Measurements from ENCODE around the gene PRUNE2. TPM values are rescaled to one million over a fixed set of nuclear protein-coding genes. Genes with fewer than 3 reads are reported as not detected.

Gene PRUNE2
- total and polyA plus RNA-seq, 9 of the 15 experiments (the other 6 are each of a cell fraction or from before 2014, with no cell fraction given) = 0.05 to 0.45 (median 0.18) TPM; not detected in 1

- intact Hi-C loops (cut with micrococcal nuclease) = no loop called here
- Histone ChIP-seq H3K79me2 (ENCODE audit: control insufficient read depth, insufficient read depth, low read length) (no peaks in the 10 kb centered on the region), H4K20me1 (replicated peaks; ENCODE audit: control insufficient read depth, insufficient read depth, low read length) (no peaks in the 10 kb centered on the region), H3K9me3 (replicated peaks; ENCODE audit: control insufficient read depth, insufficient read depth, low read depth, low read length) (no peaks in the 10 kb centered on the region), H3K36me3 (ENCODE audit: control insufficient read depth, insufficient read depth, low read length) (no peaks in the 10 kb centered on the region), H3K27ac (ENCODE audit: extremely low read depth, low read depth, low read length) (no peak overlapping the region), H3K9me1 (ENCODE audit: control insufficient read depth, insufficient read depth, low read length) (no peaks in the 10 kb centered on the region), H3K9ac (ENCODE audit: insufficient read depth in 1 of 2, low read depth in 2 of 2, low read length in 2 of 2) (no peak overlapping the region), H2AFZ (ENCODE audit: low read depth, low read length) (no peak overlapping the region), H3K4me3 (no peak overlapping the region), H3K4me1 (replicated peaks in 1 of 2; ENCODE audit: control insufficient read depth in 2 of 2, insufficient read depth in 2 of 2, low read length in 2 of 2) (no peaks in the 10 kb centered on the region; a peak in 1 of 5 replicates), H3K27me3 (ENCODE audit: control insufficient read depth in 2 of 2, insufficient read depth in 2 of 2, low read length in 2 of 2) (0 out of 5 replicates have a peak, but pooled peaks cover 0 to 7% of the 10 kb centered on the region in 2 experiments), H3K4me2 (ENCODE audit: insufficient read depth, low read length) (no peak overlapping the region)
- CTCF ChIA-PET (ENCODE audit: low intra/inter-chr PET ratio) = interaction anchor here (0.7 kb wide), 1 partner anchor 485 kb away, joined by 3 read pairs; no protein-coding TSS in a partner anchor
- POLR2A ChIA-PET = interaction anchor here (0.7 kb wide), 1 partner anchor 386 kb away, joined by 3 read pairs; no protein-coding TSS in a partner anchor
- DNase-seq (ENCODE audit: extremely low read depth in 1 of 4, low spot score in 3 of 4) = no peak
- 3% methylated on average over 6 of the region's 6 CpGs for WGBS (ENCODE audit: insufficient coverage, low coverage, missing lambda C conversion rate)
- no TSS peak for BruUV-seq (replicated peaks)
- no peak for ATAC-seq
- no peak for FAIRE-seq
- in situ Hi-C loops (cut with MboI) = no loop called here
- TF ChIP-seq TAF7 (tag; IDR thresholded peaks at IDR 0.05) (no peak), TFAP4 (CRISPR knock-in tag; IDR thresholded peaks at IDR 0.05; ENCODE audit: borderline replicate concordance) (no peak), HDAC8 (tag; IDR thresholded peaks at IDR 0.05) (no peak), BRCA1 (IDR thresholded peaks at IDR 0.05) (no peak), BRCA1 (CRISPR knock-in tag; IDR thresholded peaks at IDR 0.05) (no peak), MYC (IDR thresholded peaks at IDR 0.05; ENCODE audit: low read depth, low read length) (no peak), MYC (CRISPR knock-in tag; IDR thresholded peaks at IDR 0.05; ENCODE audit: borderline replicate concordance, low read depth) (no peak), ILF3 (IDR thresholded peaks at IDR 0.05; ENCODE audit: borderline replicate concordance) (no peak), ASH1L (IDR thresholded peaks at IDR 0.05; ENCODE audit: borderline replicate concordance, low read depth, partially characterized antibody) (no peak), ESRRB (CRISPR knock-in tag; IDR thresholded peaks at IDR 0.05; ENCODE audit: borderline replicate concordance) (no peak), ZNF764 (CRISPR knock-in tag; IDR thresholded peaks at IDR 0.05; ENCODE audit: low read depth) (no peak), ATF7 (IDR thresholded peaks at IDR 0.05) (no peak), BDP1 (IDR thresholded peaks at IDR 0.05; ENCODE audit: insufficient read depth, insufficient read length) (no peak), ZNF354B (CRISPR knock-in tag; IDR thresholded peaks at IDR 0.05) (no peak), STAG1 (CRISPR knock-in tag; IDR thresholded peaks at IDR 0.05; ENCODE audit: borderline replicate concordance) (no peak), CBX1 (IDR thresholded peaks at IDR 0.05; ENCODE audit: low read depth) (no peak)
- TF ChIP-seq, protein P1, sequence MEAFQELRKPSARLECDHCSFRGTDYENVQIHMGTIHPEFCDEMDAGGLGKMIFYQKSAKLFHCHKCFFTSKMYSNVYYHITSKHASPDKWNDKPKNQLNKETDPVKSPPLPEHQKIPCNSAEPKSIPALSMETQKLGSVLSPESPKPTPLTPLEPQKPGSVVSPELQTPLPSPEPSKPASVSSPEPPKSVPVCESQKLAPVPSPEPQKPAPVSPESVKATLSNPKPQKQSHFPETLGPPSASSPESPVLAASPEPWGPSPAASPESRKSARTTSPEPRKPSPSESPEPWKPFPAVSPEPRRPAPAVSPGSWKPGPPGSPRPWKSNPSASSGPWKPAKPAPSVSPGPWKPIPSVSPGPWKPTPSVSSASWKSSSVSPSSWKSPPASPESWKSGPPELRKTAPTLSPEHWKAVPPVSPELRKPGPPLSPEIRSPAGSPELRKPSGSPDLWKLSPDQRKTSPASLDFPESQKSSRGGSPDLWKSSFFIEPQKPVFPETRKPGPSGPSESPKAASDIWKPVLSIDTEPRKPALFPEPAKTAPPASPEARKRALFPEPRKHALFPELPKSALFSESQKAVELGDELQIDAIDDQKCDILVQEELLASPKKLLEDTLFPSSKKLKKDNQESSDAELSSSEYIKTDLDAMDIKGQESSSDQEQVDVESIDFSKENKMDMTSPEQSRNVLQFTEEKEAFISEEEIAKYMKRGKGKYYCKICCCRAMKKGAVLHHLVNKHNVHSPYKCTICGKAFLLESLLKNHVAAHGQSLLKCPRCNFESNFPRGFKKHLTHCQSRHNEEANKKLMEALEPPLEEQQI (IDR thresholded peaks at IDR 0.05) = no peak
- TF ChIP-seq, protein P2, sequence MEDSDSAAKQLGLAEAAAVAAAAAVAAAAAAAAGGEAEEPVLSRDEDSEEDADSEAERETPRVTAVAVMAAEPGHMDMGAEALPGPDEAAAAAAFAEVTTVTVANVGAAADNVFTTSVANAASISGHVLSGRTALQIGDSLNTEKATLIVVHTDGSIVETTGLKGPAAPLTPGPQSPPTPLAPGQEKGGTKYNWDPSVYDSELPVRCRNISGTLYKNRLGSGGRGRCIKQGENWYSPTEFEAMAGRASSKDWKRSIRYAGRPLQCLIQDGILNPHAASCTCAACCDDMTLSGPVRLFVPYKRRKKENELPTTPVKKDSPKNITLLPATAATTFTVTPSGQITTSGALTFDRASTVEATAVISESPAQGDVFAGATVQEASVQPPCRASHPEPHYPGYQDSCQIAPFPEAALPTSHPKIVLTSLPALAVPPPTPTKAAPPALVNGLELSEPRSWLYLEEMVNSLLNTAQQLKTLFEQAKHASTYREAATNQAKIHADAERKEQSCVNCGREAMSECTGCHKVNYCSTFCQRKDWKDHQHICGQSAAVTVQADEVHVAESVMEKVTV (CRISPR knock-in tag; IDR thresholded peaks at IDR 0.05) = no peak
Measured at GRCh38 chr9:76586390-76587314, 319.3 kb downstream of the PRUNE2 start.

Measured in K562 (cell line).